ENCODE results near the gene ARL3.

Gene ARL3

GRCh38 chr10:102752934-102753664 is 38.9 kb upstream of the ARL3 start:
- Histone ChIP-seq H3K9ac (no peak overlapping the region), H3K4me3 (ENCODE audit: low read depth, low read length) (no peak overlapping the region), H3K79me2 (peaks cover 67% of the 10 kb centered on the region), H3K9me3 (ENCODE audit: control insufficient read depth, low read length) (no peaks in the 10 kb centered on the region), H3K27me3 (ENCODE audit: control insufficient read depth, insufficient read depth, low read length) (no peaks in the 10 kb centered on the region), H2AFZ (peak overlapping the region; percentile 3), H3K27ac (peak overlapping the region; percentile 53), H3K4me1 (peaks cover 26% of the 10 kb centered on the region), H3K36me3 (ENCODE audit: control insufficient read depth, insufficient read depth, low read length) (no peaks in the 10 kb centered on the region), H3K4me2 (ENCODE audit: low read length) (no peak overlapping the region)
- TF ChIP-seq CTCF (IDR thresholded peaks at IDR 0.05), result peak; percentile 55

GRCh38 chr10:102752266-102752930 is 38.2 kb upstream of the ARL3 start:
- H3K9me3 ChIP-seq (ENCODE audit: control insufficient read depth, low read length), result no peaks in the 10 kb centered on the region
- H3K9ac ChIP-seq, result no peak overlapping the region
- peak overlapping the region; percentile 9 for H3K4me2 ChIP-seq (ENCODE audit: low read length)
- no peaks in the 10 kb centered on the region for H3K27me3 ChIP-seq (ENCODE audit: control insufficient read depth, insufficient read depth, low read length)
- H3K27ac ChIP-seq, result peak overlapping the region; percentile 53
- peaks cover 24% of the 10 kb centered on the region for H3K4me1 ChIP-seq
- H3K36me3 ChIP-seq (ENCODE audit: control insufficient read depth, insufficient read depth, low read length), result no peaks in the 10 kb centered on the region
- no peak for TF ChIP-seq CTCF (IDR thresholded peaks at IDR 0.05)
- peaks cover 69% of the 10 kb centered on the region for H3K79me2 ChIP-seq
- no peak overlapping the region for H3K4me3 ChIP-seq (ENCODE audit: low read depth, low read length)
- no peak overlapping the region for H2AFZ ChIP-seq

- Histone ChIP-seq H3K9me3 (ENCODE audit: control insufficient read depth, low read length) (no peaks in the 10 kb centered on the region), H3K4me3 (ENCODE audit: low read depth, low read length) (peak overlapping the region; percentile 99), H3K79me2 (peaks cover 43% of the 10 kb centered on the region), H3K9ac (no peak overlapping the region), H3K4me1 (peaks cover 10% of the 10 kb centered on the region), H2AFZ (no peak overlapping the region), H3K36me3 (ENCODE audit: control insufficient read depth, insufficient read depth, low read length) (no peaks in the 10 kb centered on the region), H3K27ac (peak overlapping the region; percentile 86), H3K27me3 (ENCODE audit: control insufficient read depth, insufficient read depth, low read length) (no peaks in the 10 kb centered on the region), H3K4me2 (ENCODE audit: low read length) (peak overlapping the region; percentile 77)
- TF ChIP-seq CTCF (IDR thresholded peaks at IDR 0.05), result no peak
These were observed 31.0 kb upstream of the ARL3 start for GRCh38 chr10:102745157-102745556.

- H3K27me3 ChIP-seq (ENCODE audit: control insufficient read depth, insufficient read depth, low read length), result no peaks in the 10 kb centered on the region
- peak overlapping the region; percentile 86 for H3K27ac ChIP-seq
- H3K4me2 ChIP-seq (ENCODE audit: low read length), result peak overlapping the region; percentile 77
- no peaks in the 10 kb centered on the region for H3K36me3 ChIP-seq (ENCODE audit: control insufficient read depth, insufficient read depth, low read length)
- no peak for TF ChIP-seq CTCF (IDR thresholded peaks at IDR 0.05)
- H3K4me1 ChIP-seq, result peaks cover 10% of the 10 kb centered on the region
- peaks cover 39% of the 10 kb centered on the region for H3K79me2 ChIP-seq
- H3K9me3 ChIP-seq (ENCODE audit: control insufficient read depth, low read length), result no peaks in the 10 kb centered on the region
- peak overlapping the region; percentile 17 for H2AFZ ChIP-seq
- peak overlapping the region; percentile 81 for H3K9ac ChIP-seq
- H3K4me3 ChIP-seq (ENCODE audit: low read depth, low read length), result peak overlapping the region; percentile 99
These were observed 30.3 kb upstream of the ARL3 start for GRCh38 chr10:102744374-102745051.
